Vagina (tissue), 2 donors: ENCODE measurements around the gene GFI1B. TPM values are rescaled to one million over a fixed set of nuclear protein-coding genes. Genes with fewer than 3 reads are reported as not detected.

Experiments used
- DNase-seq, 2 donors: peaks; one replicate each; pipeline ENCODE4 v3.0.0-alpha.2; 2017; ENCODE audit errors: extremely low spot score in 2 of 2
- H3K27ac ChIP-seq: fragments of 200-600 bp; sonication (generic); one replicate; pipeline ENCODE4 v1.5.1; 2019
- H3K27me3 ChIP-seq: fragments of 200-600 bp; sonication (generic); one replicate; pipeline ENCODE4 v1.5.1; 2019
- H3K36me3 ChIP-seq, 2 donors: fragments of 200-600 bp; sonication (generic); one replicate each; pipeline ENCODE4 v1.5.1; 2017 to 2019
- H3K4me1 ChIP-seq: fragments of 200-600 bp; sonication (generic); one replicate; pipeline ENCODE4 v1.5.1; 2019
- H3K4me3 ChIP-seq, 2 donors: fragments of 200-600 bp; sonication (generic); 1 replicate in 1 of 2; 2 replicates in 1 of 2; pipeline ENCODE4 v1.5.1; 2016 to 2019
- H3K9me3 ChIP-seq: fragments of 200-600 bp; sonication (generic); one replicate; pipeline ENCODE4 v1.5.1; 2019
- CTCF ChIP-seq, 3 experiments: fragments of 450-650 bp in 2 of 3; fragments of 200-600 bp in 1 of 3; sonication (generic) in 1 of 3; IDR thresholded peaks; one replicate each; pipeline ENCODE4 v1.5.1; 2017 to 2019; ENCODE audit warnings: antibody characterized with exemption in 3 of 3, mild to moderate bottlenecking in 2 of 3, moderate library complexity in 2 of 3
- POLR2A ChIP-seq, 2 donors: fragments of 450-650 bp; IDR thresholded peaks; one replicate each; pipeline ENCODE4 v1.6.1; 2017; ENCODE audit warnings: antibody characterized with exemption in 2 of 2, mild to moderate bottlenecking in 2 of 2, moderate library complexity in 2 of 2
- POLR2AphosphoS5 ChIP-seq, 2 donors: sonication (generic); formaldehyde crosslinking; IDR thresholded peaks; one replicate each; pipeline ENCODE4 v1.9.0; 2017; ENCODE audit warnings: antibody characterized with exemption in 2 of 2, mild to moderate bottlenecking in 2 of 2, low read depth in 1 of 2; ENCODE audit not compliant: insufficient read depth in 1 of 2
- intact Hi-C: fragments of 100-400 bp; cut with DNase I; formaldehyde crosslinking; loops from one replicate; pipeline ENCODE4 v1.15.1; 2023
- total RNA-seq: library from RNA; depleted of rRNA; stranded (reverse); fragments of >200 nt; gene quantifications from one replicate; pipeline ENCODE4 v1.2.3, GENCODE V29; 2016

Gene GFI1B
- total RNA-seq, 1 donor from 2014 or later = not detected

GRCh38 chr9:132990781-132991180 lies 12.3 kb downstream of the GFI1B start:
- peaks cover 10% of the 10 kb centered on the region for H3K4me1 ChIP-seq
- no peaks in the 10 kb centered on the region for H3K9me3 ChIP-seq
- intact Hi-C loops = no loop called here
- H3K27me3 ChIP-seq = no peaks in the 10 kb centered on the region
- no peak overlapping the region for H3K27ac ChIP-seq
- TF ChIP-seq POLR2AphosphoS5 (IDR thresholded peaks at IDR 0.05; ENCODE audit: insufficient read depth in 1 of 2, low read depth in 1 of 2) (no peak), CTCF (IDR thresholded peaks at IDR 0.05) (no peak), POLR2A (IDR thresholded peaks at IDR 0.05) (no peak)
- no peaks in the 10 kb centered on the region for H3K36me3 ChIP-seq
- H3K4me3 ChIP-seq = no peak overlapping the region
- DNase-seq = no peak

- Histone ChIP-seq H3K4me1 (peaks cover 10% of the 10 kb centered on the region), H3K9me3 (no peaks in the 10 kb centered on the region), H3K36me3 (no peaks in the 10 kb centered on the region), H3K27ac (no peak overlapping the region), H3K4me3 (no peak overlapping the region), H3K27me3 (no peaks in the 10 kb centered on the region)
- TF ChIP-seq POLR2A (IDR thresholded peaks at IDR 0.05) (no peak), CTCF (IDR thresholded peaks at IDR 0.05) (no peak), POLR2AphosphoS5 (IDR thresholded peaks at IDR 0.05; ENCODE audit: insufficient read depth in 1 of 2, low read depth in 1 of 2) (no peak)
- intact Hi-C loops = no loop called here
- DNase-seq = no peak
These were observed 13.1 kb downstream of the GFI1B start for GRCh38 chr9:132991351-132992300.

GRCh38 chr9:132993511-132993939 lies 15.0 kb downstream of the GFI1B start:
- no peak for TF ChIP-seq POLR2AphosphoS5 (IDR thresholded peaks at IDR 0.05; ENCODE audit: insufficient read depth in 1 of 2, low read depth in 1 of 2)
- TF ChIP-seq CTCF (IDR thresholded peaks at IDR 0.05) = no peak
- no peak for TF ChIP-seq POLR2A (IDR thresholded peaks at IDR 0.05)
- DNase-seq = no peak
- Histone ChIP-seq H3K27me3 (no peaks in the 10 kb centered on the region), H3K36me3 (no peaks in the 10 kb centered on the region), H3K9me3 (no peaks in the 10 kb centered on the region), H3K4me1 (peaks cover 10% of the 10 kb centered on the region), H3K4me3 (no peak overlapping the region), H3K27ac (no peak overlapping the region)
- intact Hi-C loops = no loop called here

GRCh38 chr9:132994410-132995120 lies 16.1 kb downstream of the GFI1B start:
- no peaks in the 10 kb centered on the region for H3K36me3 ChIP-seq
- intact Hi-C loops = no loop called here
- no peaks in the 10 kb centered on the region for H3K9me3 ChIP-seq
- peaks cover 10% of the 10 kb centered on the region for H3K4me1 ChIP-seq
- H3K27me3 ChIP-seq = no peaks in the 10 kb centered on the region
- H3K27ac ChIP-seq = no peak overlapping the region
- no peak for DNase-seq
- H3K4me3 ChIP-seq = no peak overlapping the region
- no peak for TF ChIP-seq POLR2AphosphoS5 (IDR thresholded peaks at IDR 0.05; ENCODE audit: insufficient read depth in 1 of 2, low read depth in 1 of 2)
- TF ChIP-seq POLR2A (IDR thresholded peaks at IDR 0.05) = no peak
- TF ChIP-seq CTCF (IDR thresholded peaks at IDR 0.05) = no peak
